OCI-LY7 (cell line): ENCODE results near the gene STIL. TPM values are rescaled to one million over a fixed set of nuclear protein-coding genes. Genes with fewer than 3 reads are reported as not detected.

Source experiments
- BruUV-seq: library from RNA; stranded (reverse); fragments of 400-500 nt; replicated peaks from 2 replicates; lab custom pipeline; 2021; lab: Mats Ljungman, UMichigan
- CTCF ChIA-PET: fragments of 300-600 bp; sonication (Branson Sonifier 250); formaldehyde crosslinking; loops from one replicate; lab custom pipeline; 2022; ENCODE audit warnings: antibody characterized with exemption; ENCODE audit not compliant: unreplicated experiment; lab: Charles Lee
- POLR2A ChIA-PET: fragments of 300-600 bp; sonication (Branson Sonifier 250); formaldehyde crosslinking; loops from one replicate; lab custom pipeline; 2022; ENCODE audit warnings: antibody characterized with exemption; lab: Charles Lee
- DNase-seq: peaks from one replicate; pipeline ENCODE4 v3.0.0-alpha.2; 2015; ENCODE audit warnings: low spot score
- H2AFZ ChIP-seq: fragments of 200-600 bp; sonication (generic), shearing (Covaris generic); 2 replicates; pipeline ENCODE4 v1.6.1; 2014; ENCODE audit warnings: mild to moderate bottlenecking, antibody characterized with exemption, low read length, moderate library complexity
- H3K27ac ChIP-seq: fragments of 200-600 bp; sonication (generic); 2 replicates; pipeline ENCODE4 v1.5.1; 2014; ENCODE audit warnings: mixed run types, low read depth, mild to moderate bottlenecking, moderate library complexity, low read length, inconsistent platforms; ENCODE audit not compliant: poor library complexity, severe bottlenecking
- H3K36me3 ChIP-seq: fragments of 200-600 bp; sonication (generic); 2 replicates; pipeline ENCODE4 v1.6.1; 2014; ENCODE audit warnings: mild to moderate bottlenecking, antibody characterized with exemption, low read length, moderate library complexity, mixed read lengths; ENCODE audit not compliant: insufficient read depth
- H3K4me1 ChIP-seq: fragments of 200-600 bp; sonication (generic); 2 replicates; pipeline ENCODE4 v1.5.1; 2014; ENCODE audit warnings: mild to moderate bottlenecking, low read length; ENCODE audit not compliant: insufficient read depth, poor library complexity, severe bottlenecking
- H3K4me2 ChIP-seq: fragments of 200-600 bp; sonication (generic); 2 replicates; pipeline ENCODE4 v1.6.1; 2014; ENCODE audit warnings: mild to moderate bottlenecking, low read length
- H3K4me3 ChIP-seq: fragments of 200-600 bp; sonication (generic); 2 replicates; pipeline ENCODE4 v1.5.1; 2014; ENCODE audit warnings: mild to moderate bottlenecking, low read depth, low read length; ENCODE audit not compliant: poor library complexity, severe bottlenecking
- H3K79me2 ChIP-seq: fragments of 200-600 bp; sonication (generic); 2 replicates; pipeline ENCODE4 v1.6.1; 2016; ENCODE audit warnings: low read depth, mild to moderate bottlenecking, low read length, moderate library complexity, mixed read lengths; ENCODE audit not compliant: insufficient read depth
- H3K9me2 ChIP-seq: fragments of 200-600 bp; sonication (generic); 2 replicates; pipeline ENCODE4 v1.6.1; 2016; ENCODE audit warnings: mild to moderate bottlenecking, low read length, mixed read lengths; ENCODE audit not compliant: insufficient read depth
- H3K9me3 ChIP-seq: fragments of 200-600 bp; sonication (generic); 2 replicates; pipeline ENCODE4 v1.6.1; 2014; ENCODE audit warnings: mild to moderate bottlenecking, mixed run types, low read length, mixed read lengths
- H4K20me1 ChIP-seq: fragments of 200-600 bp; sonication (generic); 2 replicates; pipeline ENCODE4 v1.6.1; 2014; ENCODE audit warnings: mild to moderate bottlenecking, antibody characterized with exemption, low read length, moderate library complexity, mixed read lengths; ENCODE audit not compliant: insufficient read depth
- EZH2phosphoT487 ChIP-seq: fragments of 200-600 bp; sonication (generic); IDR thresholded peaks from 2 replicates; pipeline ENCODE4 v1.6.1; 2018; ENCODE audit warnings: low read depth, borderline replicate concordance, mild to moderate bottlenecking, mixed run types, antibody characterized with exemption, low read length, moderate library complexity, mixed read lengths
- intact Hi-C: fragments of 100-400 bp; cut with micrococcal nuclease; formaldehyde crosslinking; loops from one replicate; pipeline ENCODE4 v1.10.0; 2022; ENCODE audit not compliant: unreplicated experiment
- total RNA-seq, 2 experiments: library from RNA; depleted of rRNA in 1 of 2; stranded (reverse); fragments of >200 nt in 1 of 2; shearing (Covaris generic) in 1 of 2; gene quantifications; 2 replicates each; pipeline ENCODE4 v1.2.3, GENCODE V29; 2014 to 2022
- TF ChIP-seq, protein P1 (sequence below): fragments of 200-600 bp; sonication (generic); conservative IDR thresholded peaks from 2 replicates; pipeline ENCODE4 v1.5.1; 2014; ENCODE audit warnings: mild to moderate bottlenecking, antibody characterized with exemption, low read length, moderate library complexity, mixed read lengths

Gene STIL
- total RNA-seq, 2 experiments from 2014 or later: 46.6 to 60.0 TPM

DNA sequence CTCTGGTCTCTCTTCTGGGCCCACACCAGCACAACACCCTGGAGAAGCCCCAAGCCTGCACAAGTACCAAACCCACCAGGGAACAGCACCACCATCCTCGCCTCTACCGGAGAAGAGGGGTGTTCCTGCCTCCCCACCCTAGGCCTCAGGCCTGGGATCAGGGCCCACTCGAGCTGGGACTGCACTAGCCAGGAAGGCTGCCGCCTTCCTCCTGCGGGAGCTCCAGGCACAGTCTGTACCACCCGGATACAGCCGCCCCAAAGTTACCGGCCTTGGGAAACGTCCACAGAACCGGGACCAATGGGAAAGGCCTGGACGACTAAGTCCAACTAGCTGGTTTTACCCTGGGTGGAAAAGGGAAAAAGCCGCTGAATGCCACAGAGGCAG, 85.3 kb downstream of the STIL start:
- H3K4me2 ChIP-seq: no peak overlapping the region

DNA sequence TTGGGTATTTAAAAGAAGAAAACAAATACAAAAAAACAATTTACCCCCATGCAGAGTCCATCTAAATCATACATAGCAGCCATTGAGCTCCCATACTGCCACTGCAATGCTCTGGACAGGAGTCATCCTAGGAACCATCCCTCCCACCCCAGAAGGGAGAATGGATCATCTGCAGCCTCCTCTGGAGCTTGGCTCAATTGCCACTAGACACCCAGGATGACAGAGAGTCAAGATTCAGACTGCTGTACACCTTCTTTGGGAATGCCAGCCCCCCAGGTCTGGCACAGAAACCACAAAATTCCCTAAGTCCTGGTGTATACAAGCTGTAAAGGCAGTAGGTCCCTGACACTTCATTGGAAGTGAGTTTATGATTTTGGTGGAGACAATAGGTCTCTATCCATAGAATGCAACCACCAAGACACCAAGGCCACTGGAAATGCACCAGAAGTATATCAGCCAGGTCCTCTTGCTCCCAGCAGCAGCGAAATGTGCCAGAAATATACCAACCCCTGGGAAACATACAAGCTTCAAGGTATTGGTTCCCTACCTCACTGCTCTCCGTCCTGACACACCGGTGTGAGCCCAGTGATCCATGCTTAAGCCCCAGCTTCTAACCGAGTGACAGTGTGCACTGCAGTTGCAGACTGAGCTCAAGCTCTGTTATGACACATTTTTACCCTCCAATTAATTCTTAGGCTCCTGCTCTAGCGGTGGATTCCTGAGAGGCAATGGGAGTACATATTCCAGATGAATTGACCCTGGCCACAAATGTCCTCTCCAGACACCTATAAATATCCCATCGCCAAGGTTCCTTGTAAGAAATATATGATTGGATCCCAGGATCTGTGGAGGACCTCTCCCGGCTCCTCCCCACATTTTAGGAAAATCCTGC, 86.4 kb downstream of the STIL start:
- Histone ChIP-seq H3K27ac (no peak overlapping the region), H3K4me1 (no peaks in the 10 kb centered on the region), H3K9me3 (no peaks in the 10 kb centered on the region), H3K79me2 (no peaks in the 10 kb centered on the region), H3K4me2 (no peak overlapping the region), H3K36me3 (no peaks in the 10 kb centered on the region), H3K9me2 (no peaks in the 10 kb centered on the region), H3K4me3 (no peak overlapping the region), H4K20me1 (no peaks in the 10 kb centered on the region), H2AFZ (no peak overlapping the region)
- no peak for TF ChIP-seq EZH2phosphoT487
- TF ChIP-seq, protein P1, sequence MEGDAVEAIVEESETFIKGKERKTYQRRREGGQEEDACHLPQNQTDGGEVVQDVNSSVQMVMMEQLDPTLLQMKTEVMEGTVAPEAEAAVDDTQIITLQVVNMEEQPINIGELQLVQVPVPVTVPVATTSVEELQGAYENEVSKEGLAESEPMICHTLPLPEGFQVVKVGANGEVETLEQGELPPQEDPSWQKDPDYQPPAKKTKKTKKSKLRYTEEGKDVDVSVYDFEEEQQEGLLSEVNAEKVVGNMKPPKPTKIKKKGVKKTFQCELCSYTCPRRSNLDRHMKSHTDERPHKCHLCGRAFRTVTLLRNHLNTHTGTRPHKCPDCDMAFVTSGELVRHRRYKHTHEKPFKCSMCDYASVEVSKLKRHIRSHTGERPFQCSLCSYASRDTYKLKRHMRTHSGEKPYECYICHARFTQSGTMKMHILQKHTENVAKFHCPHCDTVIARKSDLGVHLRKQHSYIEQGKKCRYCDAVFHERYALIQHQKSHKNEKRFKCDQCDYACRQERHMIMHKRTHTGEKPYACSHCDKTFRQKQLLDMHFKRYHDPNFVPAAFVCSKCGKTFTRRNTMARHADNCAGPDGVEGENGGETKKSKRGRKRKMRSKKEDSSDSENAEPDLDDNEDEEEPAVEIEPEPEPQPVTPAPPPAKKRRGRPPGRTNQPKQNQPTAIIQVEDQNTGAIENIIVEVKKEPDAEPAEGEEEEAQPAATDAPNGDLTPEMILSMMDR: no peak
- no TSS peak for BruUV-seq
- ChIA-PET POLR2A (interaction anchor here (0.6 kb wide), 1 partner anchor 185 kb away, joined by 3 read pairs; no protein-coding TSS in a partner anchor), CTCF (no interaction called here)
- intact Hi-C loops: no loop called here
- no peak for DNase-seq

More for the DNA sequence above, 85.3 kb downstream of the STIL start:
- Histone ChIP-seq H3K4me1 (no peaks in the 10 kb centered on the region), H3K9me3 (no peaks in the 10 kb centered on the region), H4K20me1 (no peaks in the 10 kb centered on the region), H3K36me3 (no peaks in the 10 kb centered on the region), H2AFZ (no peak overlapping the region), H3K27ac (no peak overlapping the region), H3K9me2 (no peaks in the 10 kb centered on the region), H3K4me3 (no peak overlapping the region), H3K79me2 (no peaks in the 10 kb centered on the region)
- CTCF ChIA-PET: no interaction called here
- no peak for DNase-seq
- POLR2A ChIA-PET: no interaction called here
- intact Hi-C loops: no loop called here
- TF ChIP-seq EZH2phosphoT487: no peak
- TF ChIP-seq, protein P1: no peak
- BruUV-seq: no TSS peak

DNA sequence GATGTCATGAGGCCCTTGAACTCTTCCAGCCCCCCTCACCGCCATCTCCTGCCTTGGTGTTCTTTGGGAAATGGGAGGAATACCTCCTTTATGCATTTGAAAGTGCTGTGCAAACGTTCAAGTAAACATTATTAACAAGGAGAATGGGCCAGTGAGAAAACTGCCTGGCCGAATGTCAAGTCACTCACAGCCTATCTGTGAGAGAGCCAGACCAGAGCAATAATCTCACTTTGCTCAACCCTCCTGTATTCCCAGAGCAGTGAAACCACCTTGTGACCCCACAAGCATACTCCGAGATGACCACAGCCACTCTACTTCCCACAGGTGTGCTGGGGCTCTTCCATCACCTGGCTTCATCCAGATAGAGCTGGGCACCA, 87.1 kb downstream of the STIL start:
- Histone ChIP-seq H3K9me2 (no peaks in the 10 kb centered on the region), H2AFZ (no peak overlapping the region), H3K27ac (no peak overlapping the region), H3K9me3 (no peaks in the 10 kb centered on the region), H3K79me2 (no peaks in the 10 kb centered on the region), H3K4me2 (no peak overlapping the region), H3K4me3 (no peak overlapping the region), H4K20me1 (no peaks in the 10 kb centered on the region), H3K36me3 (no peaks in the 10 kb centered on the region), H3K4me1 (no peaks in the 10 kb centered on the region)
- intact Hi-C loops: no loop called here
- CTCF ChIA-PET: no interaction called here
- no peak for TF ChIP-seq EZH2phosphoT487
- TF ChIP-seq, protein P1: no peak
- POLR2A ChIA-PET: no interaction called here
- DNase-seq: no peak
- no TSS peak for BruUV-seq
